CD4-positive, alpha-beta T cell treated with Interleukin-17A for 4 hours (primary cell): ENCODE results near the gene STYXL2.

Experiments
- DNase-seq: peaks from one replicate; pipeline ENCODE4 v3.0.0-alpha.2; 2020; ENCODE audit warnings: mixed read lengths

Gene STYXL2

GRCh38 chr1:167081594-167082156 lies 12.2 kb upstream of the STYXL2 start:
- DNase-seq = no peak

GRCh38 chr1:167082511-167083027 lies 11.3 kb upstream of the STYXL2 start:
- DNase-seq = no peak

GRCh38 chr1:167083066-167083665 lies 10.7 kb upstream of the STYXL2 start:
- no peak for DNase-seq

- DNase-seq = no peak
Measured at GRCh38 chr1:167083871-167084270, 10.0 kb upstream of the STYXL2 start.

GRCh38 chr1:167084757-167085156 lies 9.1 kb upstream of the STYXL2 start:
- DNase-seq = no peak

GRCh38 chr1:167086033-167086432 lies 7.8 kb upstream of the STYXL2 start:
- no peak for DNase-seq

- no peak for DNase-seq
Measured at GRCh38 chr1:167086768-167087167, 7.1 kb upstream of the STYXL2 start.

GRCh38 chr1:167088746-167089417 lies 5.0 kb upstream of the STYXL2 start:
- DNase-seq = peak; percentile 35

- DNase-seq = no peak
Measured at GRCh38 chr1:167089939-167090313, 3.9 kb upstream of the STYXL2 start.

GRCh38 chr1:167090314-167090942 lies 3.4 kb upstream of the STYXL2 start, which contains the start of gene GPA33:
Gene GPA33, minus strand, starts transcription at chr1:167090377. Its CDS starts 90 bp downstream, at chr1:167090287.
- DNase-seq = peak; percentile 55

GRCh38 chr1:167092653-167093052 lies 1.2 kb upstream of the STYXL2 start:
- no peak for DNase-seq

- no peak for DNase-seq
Measured at GRCh38 chr1:167094690-167095089, 815 bp downstream of the STYXL2 start.

GRCh38 chr1:167095368-167095767 lies 1.5 kb downstream of the STYXL2 start:
- DNase-seq = peak; percentile 53

- no peak for DNase-seq
Measured at GRCh38 chr1:167099851-167100250, 6.0 kb downstream of the STYXL2 start.

GRCh38 chr1:167100730-167101129 lies 6.9 kb downstream of the STYXL2 start:
- no peak for DNase-seq

- DNase-seq = no peak
Measured at GRCh38 chr1:167101754-167102153, 7.9 kb downstream of the STYXL2 start.

GRCh38 chr1:167102906-167103573 lies 9.2 kb downstream of the STYXL2 start:
- no peak for DNase-seq

- DNase-seq = no peak
Measured at GRCh38 chr1:167104256-167104633, 10.4 kb downstream of the STYXL2 start.

- DNase-seq = no peak
Measured at GRCh38 chr1:167105271-167106118, 11.6 kb downstream of the STYXL2 start.

GRCh38 chr1:167106119-167106461 lies 12.2 kb downstream of the STYXL2 start:
- no peak for DNase-seq

GRCh38 chr1:167107456-167107855 lies 13.6 kb downstream of the STYXL2 start:
- DNase-seq = no peak

GRCh38 chr1:167109125-167109524 lies 15.2 kb downstream of the STYXL2 start:
- DNase-seq = peak; percentile 39
